ENCODE results near the gene FCN2.

GRCh38 chr9:134932171-134932570 is 51.6 kb downstream of the FCN2 start:
- TF ChIP-seq HOXA3 (CRISPR knock-in tag; IDR thresholded peaks at IDR 0.05) (no peak), NFYB (CRISPR knock-in tag; IDR thresholded peaks at IDR 0.05) (no peak), ZBTB21 (CRISPR knock-in tag; IDR thresholded peaks at IDR 0.05) (no peak), HNRNPUL1 (IDR thresholded peaks at IDR 0.05; ENCODE audit: low read depth, low read length) (no peak), CBX5 (CRISPR knock-in tag; IDR thresholded peaks at IDR 0.05; ENCODE audit: borderline replicate concordance) (no peak), ZNF333 (CRISPR knock-in tag; IDR thresholded peaks at IDR 0.05; ENCODE audit: borderline replicate concordance) (no peak), TCF7L2 (IDR thresholded peaks at IDR 0.05; ENCODE audit: low read depth, low read length) (no peak), KDM5B (CRISPR knock-in tag; IDR thresholded peaks at IDR 0.05; ENCODE audit: borderline replicate concordance) (no peak), USF2 (IDR thresholded peaks at IDR 0.05; ENCODE audit: low read depth, low read length) (no peak), USF2 (CRISPR knock-in tag; IDR thresholded peaks at IDR 0.05; ENCODE audit: borderline replicate concordance) (no peak), NCOA5 (CRISPR knock-in tag; IDR thresholded peaks at IDR 0.05) (no peak), BHLHE40 (IDR thresholded peaks at IDR 0.05; ENCODE audit: low read length) (no peak)
- TF ChIP-seq, protein P1, sequence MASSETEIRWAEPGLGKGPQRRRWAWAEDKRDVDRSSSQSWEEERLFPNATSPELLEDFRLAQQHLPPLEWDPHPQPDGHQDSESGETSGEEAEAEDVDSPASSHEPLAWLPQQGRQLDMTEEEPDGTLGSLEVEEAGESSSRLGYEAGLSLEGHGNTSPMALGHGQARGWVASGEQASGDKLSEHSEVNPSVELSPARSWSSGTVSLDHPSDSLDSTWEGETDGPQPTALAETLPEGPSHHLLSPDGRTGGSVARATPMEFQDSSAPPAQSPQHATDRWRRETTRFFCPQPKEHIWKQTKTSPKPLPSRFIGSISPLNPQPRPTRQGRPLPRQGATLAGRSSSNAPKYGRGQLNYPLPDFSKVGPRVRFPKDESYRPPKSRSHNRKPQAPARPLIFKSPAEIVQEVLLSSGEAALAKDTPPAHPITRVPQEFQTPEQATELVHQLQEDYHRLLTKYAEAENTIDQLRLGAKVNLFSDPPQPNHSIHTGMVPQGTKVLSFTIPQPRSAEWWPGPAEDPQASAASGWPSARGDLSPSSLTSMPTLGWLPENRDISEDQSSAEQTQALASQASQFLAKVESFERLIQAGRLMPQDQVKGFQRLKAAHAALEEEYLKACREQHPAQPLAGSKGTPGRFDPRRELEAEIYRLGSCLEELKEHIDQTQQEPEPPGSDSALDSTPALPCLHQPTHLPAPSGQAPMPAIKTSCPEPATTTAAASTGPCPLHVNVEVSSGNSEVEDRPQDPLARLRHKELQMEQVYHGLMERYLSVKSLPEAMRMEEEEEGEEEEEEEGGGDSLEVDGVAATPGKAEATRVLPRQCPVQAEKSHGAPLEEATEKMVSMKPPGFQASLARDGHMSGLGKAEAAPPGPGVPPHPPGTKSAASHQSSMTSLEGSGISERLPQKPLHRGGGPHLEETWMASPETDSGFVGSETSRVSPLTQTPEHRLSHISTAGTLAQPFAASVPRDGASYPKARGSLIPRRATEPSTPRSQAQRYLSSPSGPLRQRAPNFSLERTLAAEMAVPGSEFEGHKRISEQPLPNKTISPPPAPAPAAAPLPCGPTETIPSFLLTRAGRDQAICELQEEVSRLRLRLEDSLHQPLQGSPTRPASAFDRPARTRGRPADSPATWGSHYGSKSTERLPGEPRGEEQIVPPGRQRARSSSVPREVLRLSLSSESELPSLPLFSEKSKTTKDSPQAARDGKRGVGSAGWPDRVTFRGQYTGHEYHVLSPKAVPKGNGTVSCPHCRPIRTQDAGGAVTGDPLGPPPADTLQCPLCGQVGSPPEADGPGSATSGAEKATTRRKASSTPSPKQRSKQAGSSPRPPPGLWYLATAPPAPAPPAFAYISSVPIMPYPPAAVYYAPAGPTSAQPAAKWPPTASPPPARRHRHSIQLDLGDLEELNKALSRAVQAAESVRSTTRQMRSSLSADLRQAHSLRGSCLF (CRISPR knock-in tag; IDR thresholded peaks at IDR 0.05; ENCODE audit: borderline replicate concordance), result no peak
- TF ChIP-seq, protein P2, sequence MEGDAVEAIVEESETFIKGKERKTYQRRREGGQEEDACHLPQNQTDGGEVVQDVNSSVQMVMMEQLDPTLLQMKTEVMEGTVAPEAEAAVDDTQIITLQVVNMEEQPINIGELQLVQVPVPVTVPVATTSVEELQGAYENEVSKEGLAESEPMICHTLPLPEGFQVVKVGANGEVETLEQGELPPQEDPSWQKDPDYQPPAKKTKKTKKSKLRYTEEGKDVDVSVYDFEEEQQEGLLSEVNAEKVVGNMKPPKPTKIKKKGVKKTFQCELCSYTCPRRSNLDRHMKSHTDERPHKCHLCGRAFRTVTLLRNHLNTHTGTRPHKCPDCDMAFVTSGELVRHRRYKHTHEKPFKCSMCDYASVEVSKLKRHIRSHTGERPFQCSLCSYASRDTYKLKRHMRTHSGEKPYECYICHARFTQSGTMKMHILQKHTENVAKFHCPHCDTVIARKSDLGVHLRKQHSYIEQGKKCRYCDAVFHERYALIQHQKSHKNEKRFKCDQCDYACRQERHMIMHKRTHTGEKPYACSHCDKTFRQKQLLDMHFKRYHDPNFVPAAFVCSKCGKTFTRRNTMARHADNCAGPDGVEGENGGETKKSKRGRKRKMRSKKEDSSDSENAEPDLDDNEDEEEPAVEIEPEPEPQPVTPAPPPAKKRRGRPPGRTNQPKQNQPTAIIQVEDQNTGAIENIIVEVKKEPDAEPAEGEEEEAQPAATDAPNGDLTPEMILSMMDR (CRISPR knock-in tag; IDR thresholded peaks at IDR 0.05), result no peak

Measured in HepG2 (cell line).